ENCODE results near the gene CXCL1. TPM values are rescaled to one million over a fixed set of nuclear protein-coding genes. Genes with fewer than 3 reads are reported as not detected.

CXCL1 gene
- total RNA-seq, 2 experiments from 2014 or later = not detected

- Mint-ChIP-seq H3K27ac (no peak overlapping the region), H3K4me1 (peaks cover 4% of the 10 kb centered on the region), H3K36me3 (ENCODE audit: low read depth) (no peaks in the 10 kb centered on the region), H3K27me3 (peaks cover 25% of the 10 kb centered on the region), H3K4me3 (no peak overlapping the region), H3K9me3 (no peaks in the 10 kb centered on the region)
- no peak for DNase-seq
- ChIA-PET POLR2A (no interaction called here), CTCF (no interaction called here)
These were observed 2.5 kb downstream of the CXCL1 start for GRCh38 chr4:73871511-73872310.

- no peak for DNase-seq
- H3K4me3 Mint-ChIP-seq = no peak overlapping the region
These were observed 3.3 kb downstream of the CXCL1 start for GRCh38 chr4:73872316-73873108.

GRCh38 chr4:73874386-73874785 lies 5.2 kb downstream of the CXCL1 start:
- DNase-seq = no peak
- Mint-ChIP-seq H3K4me1 (peaks cover 2% of the 10 kb centered on the region), H3K27me3 (peaks cover 16% of the 10 kb centered on the region), H3K36me3 (ENCODE audit: low read depth) (no peaks in the 10 kb centered on the region), H3K4me3 (no peak overlapping the region), H3K9me3 (no peaks in the 10 kb centered on the region), H3K27ac (no peak overlapping the region)
- ChIA-PET CTCF (no interaction called here), POLR2A (no interaction called here)

More at GRCh38 chr4:73872316-73873108, 3.3 kb downstream of the CXCL1 start:
- ChIA-PET CTCF (no interaction called here), POLR2A (no interaction called here)
- no peaks in the 10 kb centered on the region for H3K36me3 Mint-ChIP-seq (ENCODE audit: low read depth)
- H3K27me3 Mint-ChIP-seq = peaks cover 27% of the 10 kb centered on the region
- no peaks in the 10 kb centered on the region for H3K9me3 Mint-ChIP-seq
- H3K27ac Mint-ChIP-seq = no peak overlapping the region
- peaks cover 4% of the 10 kb centered on the region for H3K4me1 Mint-ChIP-seq

- no peak overlapping the region for H3K27ac Mint-ChIP-seq
- H3K27me3 Mint-ChIP-seq = peaks cover 12% of the 10 kb centered on the region
- DNase-seq = no peak
- CTCF ChIA-PET = no interaction called here
- POLR2A ChIA-PET = no interaction called here
- H3K4me1 Mint-ChIP-seq = no peaks in the 10 kb centered on the region
- H3K4me3 Mint-ChIP-seq = no peak overlapping the region
- H3K36me3 Mint-ChIP-seq (ENCODE audit: low read depth) = no peaks in the 10 kb centered on the region
- no peaks in the 10 kb centered on the region for H3K9me3 Mint-ChIP-seq
These were observed 6.2 kb downstream of the CXCL1 start for GRCh38 chr4:73875401-73875800.

GRCh38 chr4:73883306-73883705 lies 14.1 kb downstream of the CXCL1 start:
- no peaks in the 10 kb centered on the region for H3K9me3 Mint-ChIP-seq
- H3K27me3 Mint-ChIP-seq = no peaks in the 10 kb centered on the region
- ChIA-PET POLR2A (no interaction called here), CTCF (no interaction called here)
- peaks cover 5% of the 10 kb centered on the region for H3K4me1 Mint-ChIP-seq
- DNase-seq = no peak
- H3K36me3 Mint-ChIP-seq (ENCODE audit: low read depth) = no peaks in the 10 kb centered on the region
- no peak overlapping the region for H3K4me3 Mint-ChIP-seq
- no peak overlapping the region for H3K27ac Mint-ChIP-seq

GRCh38 chr4:73885574-73886267 lies 16.5 kb downstream of the CXCL1 start:
- DNase-seq = no peak
- H3K4me3 Mint-ChIP-seq = no peak overlapping the region
- CTCF ChIA-PET = no interaction called here
- H3K36me3 Mint-ChIP-seq (ENCODE audit: low read depth) = no peaks in the 10 kb centered on the region
- POLR2A ChIA-PET = no interaction called here
- no peak overlapping the region for H3K27ac Mint-ChIP-seq
- H3K4me1 Mint-ChIP-seq = peaks cover 5% of the 10 kb centered on the region
- no peaks in the 10 kb centered on the region for H3K9me3 Mint-ChIP-seq
- peaks cover 3% of the 10 kb centered on the region for H3K27me3 Mint-ChIP-seq

GRCh38 chr4:73891326-73891725 lies 22.1 kb downstream of the CXCL1 start:
- Mint-ChIP-seq H3K4me1 (no peaks in the 10 kb centered on the region), H3K9me3 (no peaks in the 10 kb centered on the region), H3K27me3 (peaks cover 3% of the 10 kb centered on the region), H3K4me3 (no peak overlapping the region), H3K36me3 (ENCODE audit: low read depth) (no peaks in the 10 kb centered on the region), H3K27ac (no peak overlapping the region)
- POLR2A ChIA-PET = no interaction called here
- CTCF ChIA-PET = no interaction called here
- no peak for DNase-seq

GRCh38 chr4:73891739-73892405 lies 22.7 kb downstream of the CXCL1 start:
- ChIA-PET CTCF (no interaction called here), POLR2A (no interaction called here)
- Mint-ChIP-seq H3K4me3 (no peak overlapping the region), H3K4me1 (no peaks in the 10 kb centered on the region), H3K27ac (no peak overlapping the region), H3K36me3 (ENCODE audit: low read depth) (no peaks in the 10 kb centered on the region), H3K9me3 (no peaks in the 10 kb centered on the region), H3K27me3 (peaks cover 3% of the 10 kb centered on the region)
- DNase-seq = no peak

GRCh38 chr4:73892966-73893365 lies 23.8 kb downstream of the CXCL1 start:
- Mint-ChIP-seq H3K4me3 (no peak overlapping the region), H3K4me1 (no peaks in the 10 kb centered on the region), H3K36me3 (ENCODE audit: low read depth) (no peaks in the 10 kb centered on the region), H3K27me3 (peaks cover 3% of the 10 kb centered on the region), H3K27ac (no peak overlapping the region), H3K9me3 (no peaks in the 10 kb centered on the region)
- DNase-seq = no peak
- POLR2A ChIA-PET = no interaction called here
- CTCF ChIA-PET = no interaction called here

GRCh38 chr4:73894001-73894400 lies 24.8 kb downstream of the CXCL1 start:
- no peak overlapping the region for H3K27ac Mint-ChIP-seq
- DNase-seq = no peak
- peaks cover 3% of the 10 kb centered on the region for H3K27me3 Mint-ChIP-seq
- H3K4me1 Mint-ChIP-seq = no peaks in the 10 kb centered on the region
- ChIA-PET POLR2A (no interaction called here), CTCF (no interaction called here)
- no peak overlapping the region for H3K4me3 Mint-ChIP-seq
- H3K36me3 Mint-ChIP-seq (ENCODE audit: low read depth) = no peaks in the 10 kb centered on the region
- no peaks in the 10 kb centered on the region for H3K9me3 Mint-ChIP-seq

- no peaks in the 10 kb centered on the region for H3K27me3 Mint-ChIP-seq
- H3K4me1 Mint-ChIP-seq = no peaks in the 10 kb centered on the region
- ChIA-PET POLR2A (no interaction called here), CTCF (no interaction called here)
- H3K27ac Mint-ChIP-seq = no peak overlapping the region
- DNase-seq = no peak
- H3K4me3 Mint-ChIP-seq = no peak overlapping the region
- no peaks in the 10 kb centered on the region for H3K36me3 Mint-ChIP-seq (ENCODE audit: low read depth)
- H3K9me3 Mint-ChIP-seq = no peaks in the 10 kb centered on the region
These were observed 26.3 kb downstream of the CXCL1 start for GRCh38 chr4:73895201-73896175.

GRCh38 chr4:73896416-73896815 lies 27.2 kb downstream of the CXCL1 start:
- Mint-ChIP-seq H3K4me3 (no peak overlapping the region), H3K27me3 (no peaks in the 10 kb centered on the region), H3K4me1 (no peaks in the 10 kb centered on the region), H3K9me3 (no peaks in the 10 kb centered on the region), H3K27ac (no peak overlapping the region), H3K36me3 (ENCODE audit: low read depth) (no peaks in the 10 kb centered on the region)
- ChIA-PET CTCF (no interaction called here), POLR2A (no interaction called here)
- DNase-seq = no peak

Measured in activated CD4-positive, alpha-beta T cell treated with anti-CD3 and anti-CD28 coated beads, Interleukin-2, amount 10 ng/mL, durations not matched to agents 7 days and 5 days (primary cell).